ENCODE data around the gene FAM216B.

FAM216B gene

DNA sequence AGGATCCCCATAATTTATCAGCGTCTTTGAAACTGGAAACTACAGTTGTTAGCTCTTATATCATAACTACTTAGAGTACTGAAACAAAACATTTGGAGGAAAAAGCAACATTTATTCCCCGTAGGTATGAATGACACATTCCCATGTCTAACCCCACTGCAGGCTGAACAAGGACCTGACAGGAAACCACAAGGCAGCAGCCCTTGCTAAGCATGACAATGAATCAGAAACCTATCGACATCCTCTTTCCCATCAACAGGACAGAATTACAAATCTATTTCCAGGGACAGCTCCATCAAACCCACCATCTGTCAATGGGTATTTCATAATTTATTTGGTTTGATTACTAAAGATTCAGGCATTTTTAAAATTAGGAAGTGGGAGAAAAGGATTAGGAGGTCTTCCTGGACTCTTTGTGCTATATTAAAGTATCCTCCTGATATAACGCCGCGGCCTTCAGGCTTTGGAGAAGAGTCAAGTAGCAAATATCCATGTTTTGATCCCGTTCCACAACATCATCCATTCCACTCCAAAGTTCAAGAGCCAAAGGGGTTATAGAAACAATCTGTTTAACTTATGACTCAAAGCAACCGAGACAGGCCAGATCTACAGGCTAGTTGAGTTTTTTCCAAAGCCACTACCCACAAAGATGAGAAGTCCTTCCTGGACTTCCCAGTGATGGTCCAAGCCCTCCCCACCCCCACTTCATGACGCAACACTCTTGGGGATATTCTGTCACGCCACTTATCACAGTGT, 51.1 kb downstream of the FAM216B start:
- no peak for DNase-seq (ENCODE audit: low read depth in 3 of 3)

DNA sequence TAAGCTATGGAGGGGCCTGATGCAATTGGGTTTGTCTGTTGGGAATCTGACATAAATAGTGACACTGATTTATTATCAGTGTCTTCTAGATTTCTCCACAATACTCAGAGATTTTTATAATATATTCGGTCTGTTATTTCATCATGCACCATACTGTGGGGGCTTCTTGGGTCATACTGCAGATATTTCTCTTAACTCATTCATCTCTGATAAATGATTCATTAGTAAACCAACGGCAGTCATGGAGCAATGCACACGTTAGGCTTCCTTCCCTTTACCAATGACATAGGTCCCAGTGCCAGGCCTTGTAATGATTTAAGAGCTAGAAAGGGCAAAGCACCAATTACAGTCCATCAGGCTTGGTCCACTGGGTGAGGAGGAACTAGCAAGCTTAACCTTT, 53.6 kb downstream of the FAM216B start:
- DNase-seq (ENCODE audit: low read depth in 3 of 3) = no peak

DNA sequence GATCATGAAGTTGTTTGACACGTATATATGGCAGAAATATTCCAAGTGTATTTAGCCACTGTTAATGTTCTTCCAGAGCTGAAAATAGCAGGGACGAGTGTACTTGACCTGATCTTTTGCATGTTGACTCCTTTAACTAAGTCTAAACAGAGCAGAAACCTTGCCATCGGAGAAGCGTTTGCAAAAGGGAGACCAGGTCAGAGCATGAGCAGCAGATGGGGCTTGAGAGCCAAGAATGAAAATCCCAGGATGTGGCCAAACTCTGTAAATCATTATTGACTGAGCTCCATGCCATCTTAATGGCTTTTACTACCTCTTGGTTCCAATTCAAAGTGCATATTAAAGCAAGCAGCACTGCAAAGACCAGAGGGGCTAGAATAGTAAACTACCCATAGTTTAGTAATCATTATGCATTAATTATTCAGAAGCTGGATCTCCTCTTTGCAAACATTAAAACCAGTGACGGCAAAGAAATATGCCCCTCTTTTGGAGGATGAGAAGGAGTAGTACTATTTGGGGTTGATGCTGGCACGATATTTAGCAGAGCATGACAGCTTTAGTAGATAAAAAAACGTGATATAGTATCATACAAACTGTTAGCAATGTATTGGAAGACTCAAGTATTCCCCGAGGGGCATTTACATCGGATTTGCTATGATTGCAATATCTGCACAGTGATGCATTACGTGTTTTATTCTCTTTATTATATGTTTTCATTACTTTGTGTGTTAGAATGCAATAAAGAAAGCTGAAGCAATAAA, 55.7 kb downstream of the FAM216B start:
- DNase-seq (ENCODE audit: low read depth in 3 of 3) = no peak
